ENCODE data around the gene TRIM63.
A peak's percentile ranks its signal among the peaks of the same experiment; 100 is the strongest.

Gene TRIM63

GRCh38 chr1:26038477-26038876 is 29.0 kb downstream of the TRIM63 start:
- Histone ChIP-seq H2AFZ (ENCODE audit: low read depth, low read length) (no peak overlapping the region), H3K27me3 (ENCODE audit: control insufficient read depth in 1 of 2, insufficient read depth in 1 of 2, low read length in 2 of 2) (peaks cover 24 to 78% of the 10 kb centered on the region in 2 experiments), H3K4me1 (ENCODE audit: control insufficient read depth, insufficient read depth, low read depth, low read length) (peaks cover 19% of the 10 kb centered on the region), H4K91ac (ENCODE audit: low read length) (no peak overlapping the region), H3K4me2 (ENCODE audit: low read length, poor library complexity, severe bottlenecking) (no peak overlapping the region), H2AK5ac (ENCODE audit: low read length, severe bottlenecking) (no peak overlapping the region), H2BK120ac (ENCODE audit: low read depth, low read length) (no peak overlapping the region), H3K27ac (ENCODE audit: low read length, poor library complexity, severe bottlenecking) (no peak overlapping the region), H3K14ac (ENCODE audit: low read length in 2 of 2) (no peak overlapping the region), H3K9me3 (ENCODE audit: control insufficient read depth, low read length) (no peaks in the 10 kb centered on the region), H2BK15ac (ENCODE audit: low read depth, poor library complexity, severe bottlenecking) (no peak overlapping the region), H4K8ac (ENCODE audit: low read length) (no peak overlapping the region), H3K23ac (ENCODE audit: low read length in 2 of 2) (no peak overlapping the region), H2BK12ac (ENCODE audit: low read length in 2 of 2) (no peak overlapping the region), H2BK5ac (ENCODE audit: low read depth, low read length, poor library complexity, severe bottlenecking) (no peak overlapping the region), H3K4me3 (ENCODE audit: insufficient read depth in 1 of 2, low read depth in 1 of 2, low read length in 2 of 2) (no peak overlapping the region), H3K4ac (ENCODE audit: low read depth in 1 of 2, low read length in 2 of 2) (no peak overlapping the region), H3K79me1 (replicated peaks; ENCODE audit: low read length, poor library complexity, severe bottlenecking) (no peaks in the 10 kb centered on the region), H3K9ac (ENCODE audit: low read length) (no peak overlapping the region), H3K18ac (ENCODE audit: low read depth in 1 of 2, low read length in 2 of 2) (no peak overlapping the region), H3K36me3 (ENCODE audit: control insufficient read depth in 1 of 2, insufficient read depth in 2 of 2, low read depth in 1 of 2, low read length in 2 of 2) (no peaks in the 10 kb centered on the region)
- no peak for DNase-seq
- 95% methylated on average over 6 of the region's 6 CpGs for WGBS

DNA sequence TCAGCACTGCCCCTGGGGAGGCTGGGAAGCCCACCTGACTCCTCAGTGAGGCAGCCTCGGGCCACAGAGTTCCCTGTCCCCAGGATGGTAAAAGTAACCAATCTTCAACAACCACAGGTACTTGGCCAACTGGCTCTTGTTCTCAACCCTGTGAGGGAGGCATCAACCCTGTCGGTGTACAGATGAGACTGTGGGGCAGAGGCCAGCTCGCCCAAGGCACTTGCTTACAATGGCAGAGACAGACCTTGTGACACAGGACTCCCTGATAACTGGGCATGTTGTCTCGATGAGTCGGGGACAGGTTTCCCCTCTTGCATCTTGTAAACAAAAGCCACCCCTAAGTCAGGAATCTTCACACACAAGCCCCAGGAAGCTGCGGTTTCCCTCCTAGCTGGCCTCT is 29.5 kb downstream of the TRIM63 start:
- H2BK15ac ChIP-seq (ENCODE audit: low read depth, poor library complexity, severe bottlenecking), result no peak overlapping the region
- no peak overlapping the region for H4K8ac ChIP-seq (ENCODE audit: low read length)
- H2BK120ac ChIP-seq (ENCODE audit: low read depth, low read length), result no peak overlapping the region
- no peak overlapping the region for H4K91ac ChIP-seq (ENCODE audit: low read length)
- H2BK5ac ChIP-seq (ENCODE audit: low read depth, low read length, poor library complexity, severe bottlenecking), result no peak overlapping the region
- H3K4me1 ChIP-seq (ENCODE audit: control insufficient read depth, insufficient read depth, low read depth, low read length), result peaks cover 19% of the 10 kb centered on the region
- H3K9me3 ChIP-seq (ENCODE audit: control insufficient read depth, low read length), result no peaks in the 10 kb centered on the region
- WGBS, result 86% methylated on average over 6 of the region's 6 CpGs
- no peak overlapping the region for H3K4me2 ChIP-seq (ENCODE audit: low read length, poor library complexity, severe bottlenecking)
- no peak overlapping the region for H2AFZ ChIP-seq (ENCODE audit: low read depth, low read length)
- H3K4me3 ChIP-seq (ENCODE audit: insufficient read depth in 1 of 2, low read depth in 1 of 2, low read length in 2 of 2), result no peak overlapping the region
- no peak overlapping the region for H3K18ac ChIP-seq (ENCODE audit: low read depth in 1 of 2, low read length in 2 of 2)
- H3K36me3 ChIP-seq (ENCODE audit: control insufficient read depth in 1 of 2, insufficient read depth in 2 of 2, low read depth in 1 of 2, low read length in 2 of 2), result no peaks in the 10 kb centered on the region
- H3K23ac ChIP-seq (ENCODE audit: low read length in 2 of 2), result no peak overlapping the region
- no peak overlapping the region for H3K27ac ChIP-seq (ENCODE audit: low read length, poor library complexity, severe bottlenecking)
- no peaks in the 10 kb centered on the region for H3K79me1 ChIP-seq (replicated peaks; ENCODE audit: low read length, poor library complexity, severe bottlenecking)
- H3K14ac ChIP-seq (ENCODE audit: low read length in 2 of 2), result no peak overlapping the region
- no peak overlapping the region for H2AK5ac ChIP-seq (ENCODE audit: low read length, severe bottlenecking)
- no peak for DNase-seq
- peaks cover 18 to 78% of the 10 kb centered on the region in 2 experiments for H3K27me3 ChIP-seq (ENCODE audit: control insufficient read depth in 1 of 2, insufficient read depth in 1 of 2, low read length in 2 of 2)
- no peak overlapping the region for H3K4ac ChIP-seq (ENCODE audit: low read depth in 1 of 2, low read length in 2 of 2)
- H2BK12ac ChIP-seq (ENCODE audit: low read length in 2 of 2), result no peak overlapping the region
- no peak overlapping the region for H3K9ac ChIP-seq (ENCODE audit: low read length)

GRCh38 chr1:26036756-26037281 is 30.6 kb downstream of the TRIM63 start:
- Histone ChIP-seq H2AFZ (ENCODE audit: low read depth, low read length) (no peak overlapping the region), H3K18ac (ENCODE audit: low read depth in 1 of 2, low read length in 2 of 2) (peak overlapping the region in 1 of 2 experiments; percentile 28), H4K8ac (ENCODE audit: low read length) (no peak overlapping the region), H3K36me3 (ENCODE audit: control insufficient read depth in 1 of 2, insufficient read depth in 2 of 2, low read depth in 1 of 2, low read length in 2 of 2) (no peaks in the 10 kb centered on the region), H2BK15ac (ENCODE audit: low read depth, poor library complexity, severe bottlenecking) (peak overlapping the region; percentile 49), H3K79me1 (replicated peaks; ENCODE audit: low read length, poor library complexity, severe bottlenecking) (no peaks in the 10 kb centered on the region), H3K23ac (ENCODE audit: low read length in 2 of 2) (no peak overlapping the region), H3K14ac (ENCODE audit: low read length in 2 of 2) (no peak overlapping the region), H3K9me3 (ENCODE audit: control insufficient read depth, low read length) (no peaks in the 10 kb centered on the region), H2BK120ac (ENCODE audit: low read depth, low read length) (no peak overlapping the region), H3K4me3 (ENCODE audit: insufficient read depth in 1 of 2, low read depth in 1 of 2, low read length in 2 of 2) (no peak overlapping the region), H2AK5ac (ENCODE audit: low read length, severe bottlenecking) (no peak overlapping the region), H3K27me3 (ENCODE audit: control insufficient read depth in 1 of 2, insufficient read depth in 1 of 2, low read length in 2 of 2) (peaks cover 7 to 67% of the 10 kb centered on the region in 2 experiments), H3K4ac (ENCODE audit: low read depth in 1 of 2, low read length in 2 of 2) (no peak overlapping the region), H3K27ac (ENCODE audit: low read length, poor library complexity, severe bottlenecking) (no peak overlapping the region), H2BK12ac (ENCODE audit: low read length in 2 of 2) (peak overlapping the region in 1 of 2 experiments; percentile 21), H3K4me2 (ENCODE audit: low read length, poor library complexity, severe bottlenecking) (no peak overlapping the region), H4K91ac (ENCODE audit: low read length) (no peak overlapping the region), H3K9ac (ENCODE audit: low read length) (no peak overlapping the region), H2BK5ac (ENCODE audit: low read depth, low read length, poor library complexity, severe bottlenecking) (no peak overlapping the region), H3K4me1 (ENCODE audit: control insufficient read depth, insufficient read depth, low read depth, low read length) (peaks cover 19% of the 10 kb centered on the region)
- 66% methylated on average over 10 of the region's 11 CpGs for WGBS
- no peak for DNase-seq

- Histone ChIP-seq H4K8ac (ENCODE audit: low read length) (peak overlapping the region; percentile 16), H3K36me3 (ENCODE audit: control insufficient read depth in 1 of 2, insufficient read depth in 2 of 2, low read depth in 1 of 2, low read length in 2 of 2) (no peaks in the 10 kb centered on the region), H2BK5ac (ENCODE audit: low read depth, low read length, poor library complexity, severe bottlenecking) (no peak overlapping the region), H4K91ac (ENCODE audit: low read length) (no peak overlapping the region), H3K4ac (ENCODE audit: low read depth in 1 of 2, low read length in 2 of 2) (peak overlapping the region in 1 of 2 experiments; percentile 28), H3K4me3 (ENCODE audit: insufficient read depth in 1 of 2, low read depth in 1 of 2, low read length in 2 of 2) (peak overlapping the region; percentile 73 to 91), H3K9me3 (ENCODE audit: control insufficient read depth, low read length) (no peaks in the 10 kb centered on the region), H3K27ac (ENCODE audit: low read length, poor library complexity, severe bottlenecking) (no peak overlapping the region), H3K79me1 (replicated peaks; ENCODE audit: low read length, poor library complexity, severe bottlenecking) (no peaks in the 10 kb centered on the region), H2BK120ac (ENCODE audit: low read depth, low read length) (no peak overlapping the region), H2BK12ac (ENCODE audit: low read length in 2 of 2) (peak overlapping the region in 1 of 2 experiments; percentile 60), H3K14ac (ENCODE audit: low read length in 2 of 2) (no peak overlapping the region), H3K23ac (ENCODE audit: low read length in 2 of 2) (no peak overlapping the region), H2AK5ac (ENCODE audit: low read length, severe bottlenecking) (no peak overlapping the region), H3K4me1 (ENCODE audit: control insufficient read depth, insufficient read depth, low read depth, low read length) (peaks cover 19% of the 10 kb centered on the region), H3K4me2 (ENCODE audit: low read length, poor library complexity, severe bottlenecking) (peak overlapping the region; percentile 90), H2BK15ac (ENCODE audit: low read depth, poor library complexity, severe bottlenecking) (peak overlapping the region; percentile 49), H2AFZ (ENCODE audit: low read depth, low read length) (peak overlapping the region; percentile 95), H3K18ac (ENCODE audit: low read depth in 1 of 2, low read length in 2 of 2) (peak overlapping the region in 1 of 2 experiments; percentile 40), H3K27me3 (ENCODE audit: control insufficient read depth in 1 of 2, insufficient read depth in 1 of 2, low read length in 2 of 2) (peaks cover under 1 to 60% of the 10 kb centered on the region in 2 experiments), H3K9ac (ENCODE audit: low read length) (peak overlapping the region; percentile 79)
- DNase-seq, result peak; percentile 76
- 9% methylated on average over 36 of the region's 39 CpGs for WGBS
Measured at GRCh38 chr1:26035959-26036755, 31.3 kb downstream of the TRIM63 start.
